HG03060 (cell line): ENCODE data around the gene CXXC4.

ENCODE experiments used
- ATAC-seq: cut with Tn5 transposase; IDR thresholded peaks from one replicate; pipeline ENCODE4 v1.9.1; 2021; ENCODE audit warnings: low read depth, moderate number of reproducible peaks; ENCODE audit not compliant: unreplicated experiment

CXXC4 gene

GRCh38 chr4:104424989-104425388 is 69.7 kb downstream of the CXXC4 start:
- ATAC-seq, result no peak

- ATAC-seq, result no peak
Observed at GRCh38 chr4:104424475-104424941, 70.2 kb downstream of the CXXC4 start.

- no peak for ATAC-seq
Observed at GRCh38 chr4:104421566-104421965, 73.1 kb downstream of the CXXC4 start.

DNA sequence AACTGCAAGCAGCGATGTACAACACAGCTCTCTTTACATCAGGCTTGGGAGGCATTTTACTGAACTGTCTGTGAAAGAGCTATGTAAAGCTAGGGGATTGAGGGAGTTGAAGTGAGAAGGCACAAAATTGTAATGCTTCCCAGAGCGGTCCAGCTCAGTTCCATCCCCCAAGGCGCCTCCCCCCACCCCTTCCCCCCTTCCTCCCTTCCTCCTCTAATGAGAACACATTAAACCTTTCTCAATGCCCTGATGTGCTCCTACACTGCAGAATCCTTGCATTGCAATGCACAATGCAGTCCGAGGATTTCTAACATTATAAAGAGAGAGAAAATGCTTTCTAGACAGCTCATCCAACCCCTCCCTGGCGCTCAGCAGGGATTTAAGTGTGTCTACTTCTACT is 73.9 kb downstream of the CXXC4 start:
- ATAC-seq, result no peak
